H1 (cell line): Measurements from ENCODE around the gene IKBIP.
A peak's percentile ranks its signal among the peaks of the same experiment; 100 is the strongest.

Experiments used
- CHD2 ChIP-seq: IDR thresholded peaks from 2 replicates; pipeline ENCODE4 v1.6.1; 2012; ENCODE audit warnings: low read length, improper control_type of control experiment
- CTCF ChIP-seq, 3 experiments: IDR thresholded peaks; 1 replicate in 2 of 3; 2 replicates in 1 of 3; pipeline versions ENCODE4 v1.5.1 to v1.6.1; 2011; ENCODE audit warnings: low read length in 3 of 3, mild to moderate bottlenecking in 3 of 3, inconsistent platforms in 2 of 3, low read depth in 1 of 3, moderate library complexity in 1 of 3; ENCODE audit not compliant: insufficient read depth in 1 of 3; ENCODE audit errors: control extremely low read depth in 1 of 3
- EP300 ChIP-seq, 2 experiments: IDR thresholded peaks; 1 replicate in 1 of 2; 2 replicates in 1 of 2; pipeline ENCODE4 v1.6.1; 2011 to 2012; ENCODE audit warnings: low read depth in 2 of 2, low read length in 2 of 2, mild to moderate bottlenecking in 2 of 2, borderline replicate concordance in 1 of 2, inconsistent platforms in 1 of 2, moderate library complexity in 1 of 2
- GABPA ChIP-seq: IDR thresholded peaks from 2 replicates; pipeline ENCODE4 v1.6.1; 2011; ENCODE audit warnings: mild to moderate bottlenecking, low read length, moderate library complexity, borderline replicate concordance; ENCODE audit not compliant: insufficient read depth
- POLR2A ChIP-seq, 2 experiments: IDR thresholded peaks; 1 replicate in 1 of 2; 2 replicates in 1 of 2; pipeline ENCODE4 v1.6.1; 2011; ENCODE audit warnings: low read depth in 2 of 2, low read length in 2 of 2, mild to moderate bottlenecking in 2 of 2; ENCODE audit errors: control extremely low read depth in 1 of 2
- RBBP5 ChIP-seq: IDR thresholded peaks from 2 replicates; pipeline ENCODE4 v1.7.1; 2012; ENCODE audit warnings: low read depth, mild to moderate bottlenecking, inconsistent platforms, low read length, moderate library complexity, borderline replicate concordance
- SUZ12 ChIP-seq: fragments of 200-600 bp; sonication (generic); IDR thresholded peaks from 2 replicates; pipeline ENCODE4 v1.6.1; 2012; ENCODE audit warnings: mild to moderate bottlenecking, inconsistent platforms, low read length, moderate library complexity, mixed read lengths
- TAF1 ChIP-seq: IDR thresholded peaks from 2 replicates; pipeline ENCODE4 v1.6.1; 2011; ENCODE audit warnings: mild to moderate bottlenecking, low read depth, low read length
- TEAD4 ChIP-seq: IDR thresholded peaks from 2 replicates; pipeline ENCODE4 v1.6.1; 2012; ENCODE audit warnings: low read depth, low read length, inconsistent platforms, mixed read lengths
- ZNF274 ChIP-seq: IDR thresholded peaks from 2 replicates; pipeline ENCODE4 v1.7.0; 2012; ENCODE audit warnings: low read length, borderline replicate concordance; ENCODE audit errors: extremely low read depth
- TF ChIP-seq, protein P1 (sequence below): IDR thresholded peaks from 2 replicates; pipeline ENCODE4 v1.6.1; 2012; ENCODE audit warnings: inconsistent platforms

DNA sequence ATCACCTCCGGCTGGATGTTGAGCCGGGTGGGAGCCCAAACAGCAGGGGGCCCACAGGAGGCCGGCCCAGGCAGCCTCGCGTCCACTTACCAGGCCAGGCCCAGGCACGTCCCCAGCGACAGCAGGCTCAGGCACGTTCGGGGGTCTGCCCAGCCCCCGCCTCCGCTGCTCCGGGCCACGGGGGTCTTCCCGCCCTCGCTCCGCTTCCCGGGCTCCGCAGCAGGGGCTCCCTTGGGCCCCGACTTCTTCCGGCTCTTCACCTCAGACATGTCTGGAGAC is 216 bp downstream of the IKBIP start:
- TF ChIP-seq CTCF (IDR thresholded peaks at IDR 0.05; ENCODE audit: control extremely low read depth in 1 of 3, insufficient read depth in 1 of 3, low read depth in 1 of 3, low read length in 3 of 3) (no peak), RBBP5 (peak; percentile 91; the same call in 1 of the 2 replicates), TEAD4 (no peak), GABPA (no peak), POLR2A (IDR thresholded peaks at IDR 0.05; ENCODE audit: control extremely low read depth in 1 of 2, low read depth in 2 of 2, low read length in 2 of 2) (no peak; a peak in 1 of 3 replicates), CHD2 (no peak), ZNF274 (no peak), SUZ12 (no peak), TAF1 (peak; percentile 23; the same call in 1 of the 2 replicates), EP300 (IDR thresholded peaks at IDR 0.05; ENCODE audit: borderline replicate concordance in 1 of 2, low read depth in 2 of 2, low read length in 2 of 2) (no peak)
- TF ChIP-seq, protein P1, sequence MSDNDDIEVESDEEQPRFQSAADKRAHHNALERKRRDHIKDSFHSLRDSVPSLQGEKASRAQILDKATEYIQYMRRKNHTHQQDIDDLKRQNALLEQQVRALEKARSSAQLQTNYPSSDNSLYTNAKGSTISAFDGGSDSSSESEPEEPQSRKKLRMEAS, result 0 out of 2 replicates have a peak, but pooled peaks have one; percentile 3
